H9 (cell line): Measurements from ENCODE around the gene SLC27A6. TPM values are rescaled to one million over a fixed set of nuclear protein-coding genes. Genes with fewer than 3 reads are reported as not detected.

Experiments
- DNase-seq: peaks from one replicate; pipeline ENCODE4 v3.0.0-alpha.2; 2017
- H2AFZ ChIP-seq: one replicate; pipeline ENCODE4 v1.6.1; 2013; ENCODE audit warnings: mild to moderate bottlenecking, low read length, control low read depth, moderate library complexity
- H2AK5ac ChIP-seq: 2 replicates; pipeline ENCODE4 v1.6.1; 2013; ENCODE audit warnings: low read length, control low read depth, mixed read lengths; ENCODE audit not compliant: insufficient read length
- H2BK120ac ChIP-seq: one replicate; pipeline ENCODE4 v1.6.1; 2013; ENCODE audit warnings: low read depth, mild to moderate bottlenecking, low read length, control low read depth, inconsistent platforms; ENCODE audit not compliant: poor library complexity, severe bottlenecking
- H2BK12ac ChIP-seq: 2 replicates; pipeline ENCODE4 v1.6.1; 2013; ENCODE audit warnings: low read length, control low read depth, mixed read lengths, low read depth; ENCODE audit not compliant: insufficient read length
- H2BK15ac ChIP-seq: 2 replicates; pipeline ENCODE4 v1.6.1; 2013; ENCODE audit warnings: low read depth, low read length, control low read depth
- H2BK20ac ChIP-seq: one replicate; pipeline ENCODE4 v1.6.1; 2013; ENCODE audit warnings: low read depth, mild to moderate bottlenecking, low read length, control low read depth, inconsistent platforms; ENCODE audit not compliant: poor library complexity, severe bottlenecking
- H2BK5ac ChIP-seq: 2 replicates; pipeline ENCODE4 v1.6.1; 2013; ENCODE audit warnings: low read length, control low read depth, mixed read lengths; ENCODE audit not compliant: insufficient read length
- H3K14ac ChIP-seq: 2 replicates; pipeline ENCODE4 v1.6.1; 2013; ENCODE audit warnings: low read length, control low read depth; ENCODE audit not compliant: insufficient read depth
- H3K18ac ChIP-seq: 2 replicates; pipeline ENCODE4 v1.6.1; 2013; ENCODE audit warnings: low read depth, mild to moderate bottlenecking, mixed read lengths, low read length, control low read depth; ENCODE audit not compliant: insufficient read length
- H3K23ac ChIP-seq: 2 replicates; pipeline ENCODE4 v1.6.1; 2013; ENCODE audit warnings: low read length, control low read depth, mixed read lengths, low read depth; ENCODE audit not compliant: insufficient read length
- H3K23me2 ChIP-seq: 2 replicates; pipeline ENCODE4 v1.6.1; 2013; ENCODE audit warnings: low read depth, mild to moderate bottlenecking, mixed read lengths, low read length, control low read depth; ENCODE audit not compliant: insufficient read length, poor library complexity, severe bottlenecking
- H3K27ac ChIP-seq: 2 replicates; pipeline ENCODE4 v1.5.1; 2013; ENCODE audit warnings: low read length, control low read depth, mixed read lengths, low read depth; ENCODE audit not compliant: insufficient read length
- H3K27me3 ChIP-seq: 2 replicates; pipeline ENCODE4 v1.6.1; 2013; ENCODE audit warnings: low read length, control low read depth, inconsistent platforms; ENCODE audit not compliant: insufficient read depth
- H3K4ac ChIP-seq: 2 replicates; pipeline ENCODE4 v1.6.1; 2013; ENCODE audit warnings: low read depth, mild to moderate bottlenecking, control low read depth, inconsistent platforms, low read length, moderate library complexity
- H3K4me1 ChIP-seq: 2 replicates; pipeline ENCODE4 v1.6.1; 2013; ENCODE audit warnings: low read length, control low read depth, inconsistent platforms; ENCODE audit not compliant: insufficient read depth
- H3K4me2 ChIP-seq: 2 replicates; pipeline ENCODE4 v1.6.1; 2013; ENCODE audit warnings: low read length, control low read depth, mixed read lengths; ENCODE audit not compliant: insufficient read length, insufficient read depth
- H3K56ac ChIP-seq: 2 replicates; pipeline ENCODE4 v1.6.1; 2013; ENCODE audit warnings: low read depth, mild to moderate bottlenecking, mixed read lengths, low read length, control low read depth; ENCODE audit not compliant: insufficient read length
- H3K79me1 ChIP-seq: 2 replicates; pipeline ENCODE4 v1.6.1; 2013; ENCODE audit warnings: low read depth, mild to moderate bottlenecking, moderate library complexity, low read length, control low read depth, inconsistent platforms; ENCODE audit not compliant: insufficient read depth, poor library complexity, severe bottlenecking
- H3K79me2 ChIP-seq: 2 replicates; pipeline ENCODE4 v1.6.1; 2013; ENCODE audit warnings: low read length, control low read depth, inconsistent platforms; ENCODE audit not compliant: insufficient read depth
- H3K9ac ChIP-seq: 2 replicates; pipeline ENCODE4 v1.6.1; 2013; ENCODE audit warnings: low read length, control low read depth, mixed read lengths; ENCODE audit not compliant: insufficient read length; ENCODE audit errors: extremely low read depth
- H3K9me3 ChIP-seq: one replicate; pipeline ENCODE4 v1.6.1; 2013; ENCODE audit warnings: low read depth, low read length, inconsistent platforms; ENCODE audit not compliant: control insufficient read depth
- H3T11ph ChIP-seq: one replicate; pipeline ENCODE4 v1.6.1; 2013; ENCODE audit warnings: mild to moderate bottlenecking, low read length, control low read depth, inconsistent platforms
- H4K20me1 ChIP-seq: one replicate; pipeline ENCODE4 v1.6.1; 2013; ENCODE audit not compliant: control insufficient read depth, insufficient read length, insufficient read depth
- H4K5ac ChIP-seq: 2 replicates; pipeline ENCODE4 v1.6.1; 2013; ENCODE audit warnings: low read depth, mild to moderate bottlenecking, mixed read lengths, low read length, control low read depth; ENCODE audit not compliant: insufficient read length
- H4K8ac ChIP-seq: replicated peaks from 2 replicates; pipeline ENCODE4 v1.6.1; 2013; ENCODE audit warnings: low read length, control low read depth, mixed read lengths, low read depth; ENCODE audit not compliant: insufficient read length
- H4K91ac ChIP-seq: 2 replicates; pipeline ENCODE4 v1.6.1; 2013; ENCODE audit warnings: low read depth, mild to moderate bottlenecking, moderate library complexity, mixed read lengths, low read length, control low read depth; ENCODE audit not compliant: insufficient read length
- H3K27ac Mint-ChIP-seq, 3 experiments: 2 replicates in 2 of 3; 3 replicates in 1 of 3; pipeline ENCODE4 v1.8.0; 2020 to 2021; ENCODE audit warnings: mixed read lengths in 3 of 3, mild to moderate bottlenecking in 1 of 3, moderate library complexity in 1 of 3
- H3K27me3 Mint-ChIP-seq: 2 replicates; pipeline ENCODE4 v1.8.0; 2021; ENCODE audit warnings: low read depth, mild to moderate bottlenecking, moderate library complexity, mixed read lengths
- H3K36me3 Mint-ChIP-seq, 3 experiments: 2 replicates in 2 of 3; 3 replicates in 1 of 3; pipeline ENCODE4 v1.8.0; 2020 to 2021; ENCODE audit warnings: low read depth in 3 of 3, mixed read lengths in 3 of 3; ENCODE audit not compliant: insufficient read depth in 1 of 3
- H3K4me1 Mint-ChIP-seq, 2 experiments: 2 replicates each; pipeline ENCODE4 v1.8.0; 2020; ENCODE audit warnings: mixed read lengths in 2 of 2
- H3K4me3 Mint-ChIP-seq, 2 experiments: 2 replicates in 1 of 2; 3 replicates in 1 of 2; pipeline ENCODE4 v1.8.0; 2020 to 2021; ENCODE audit warnings: mild to moderate bottlenecking in 2 of 2, mixed read lengths in 2 of 2, moderate library complexity in 1 of 2
- H3K9me3 Mint-ChIP-seq, 2 experiments: 2 replicates in 1 of 2; 3 replicates in 1 of 2; pipeline ENCODE4 v1.8.0; 2020; ENCODE audit warnings: mild to moderate bottlenecking in 2 of 2, mixed read lengths in 2 of 2, moderate library complexity in 1 of 2
- CTCF ChIP-seq: fragments of 200-600 bp; sonication (generic); conservative IDR thresholded peaks from 3 replicates; pipeline ENCODE4 v1.8.0; 2021; ENCODE audit warnings: antibody characterized with exemption, mild to moderate bottlenecking
- WGBS: extraction: QIAGEN DNeasy Blood & Tissue Kit; methylation state at CpG from one replicate; pipeline ENCODE4 v1.1.7; 2013; ENCODE audit warnings: missing lambda C conversion rate, low lambda C conversion rate, mixed read lengths; ENCODE audit not compliant: insufficient read length; ENCODE audit errors: extremely low coverage; 5-methylcytosine and 5-hydroxymethylcytosine counted together
- total RNA-seq: library from RNA; stranded (reverse); gene quantifications from 2 replicates; pipeline ENCODE4 v1.2.1, GENCODE V29; 2021

SLC27A6 gene
- total RNA-seq, 1 experiment from 2014 or later, result 3.0 TPM

- Mint-ChIP-seq H3K4me3 (no peak overlapping the region), H3K27ac (no peak overlapping the region), H3K9me3 (no peaks in the 10 kb centered on the region), H3K4me1 (no peaks in the 10 kb centered on the region), H3K36me3 (no peaks in the 10 kb centered on the region), H3K27me3 (peaks cover 4% of the 10 kb centered on the region)
- no peak for TF ChIP-seq CTCF
- no peak overlapping the region for H2BK5ac ChIP-seq
- no peak overlapping the region for H2AFZ ChIP-seq
- no CpG with 5 or more reads among the region's 2 CpGs for WGBS
- no peak overlapping the region for H2BK20ac ChIP-seq
- no peak overlapping the region for H3K56ac ChIP-seq
- no peak for DNase-seq
- H4K91ac ChIP-seq, result no peak overlapping the region
- H3K79me1 ChIP-seq, result no peaks in the 10 kb centered on the region
- no peak overlapping the region for H3T11ph ChIP-seq
- no peaks in the 10 kb centered on the region for H4K20me1 ChIP-seq
- no peak overlapping the region for H3K27ac ChIP-seq
- no peaks in the 10 kb centered on the region for H3K79me2 ChIP-seq
- no peak overlapping the region for H3K4me2 ChIP-seq
- no peaks in the 10 kb centered on the region for H3K9me3 ChIP-seq
- H3K9ac ChIP-seq, result no peak overlapping the region
- no peak overlapping the region for H4K5ac ChIP-seq
- H2AK5ac ChIP-seq, result no peak overlapping the region
- H3K27me3 ChIP-seq, result no peaks in the 10 kb centered on the region
- no peaks in the 10 kb centered on the region for H3K4me1 ChIP-seq
- no peak overlapping the region for H4K8ac ChIP-seq
- H3K18ac ChIP-seq, result no peak overlapping the region
- no peak overlapping the region for H3K4ac ChIP-seq
- no peaks in the 10 kb centered on the region for H3K23me2 ChIP-seq
- no peak overlapping the region for H2BK120ac ChIP-seq
- no peak overlapping the region for H3K14ac ChIP-seq
- no peak overlapping the region for H3K23ac ChIP-seq
- no peak overlapping the region for H2BK15ac ChIP-seq
- no peak overlapping the region for H2BK12ac ChIP-seq
These were observed 100.4 kb downstream of the SLC27A6 start for GRCh38 chr5:129065721-129066120.
